ENCODE data around the gene CAPN12.

Gene CAPN12

GRCh38 chr19:38684078-38684861, 60.0 kb downstream of the CAPN12 start:
- Histone ChIP-seq H2BK120ac (ENCODE audit: insufficient read depth, low read length, poor library complexity) (peak overlapping the region; percentile 83), H2AK5ac (ENCODE audit: low read length) (peak overlapping the region; percentile 95), H4K91ac (ENCODE audit: low read depth, low read length) (peak overlapping the region; percentile 86), H3K27me3 (ENCODE audit: insufficient read depth, low read length) (no peaks in the 10 kb centered on the region), H3K14ac (ENCODE audit: low read length) (peak overlapping the region; percentile 94), H3K4me3 (ENCODE audit: low read depth, low read length) (no peak overlapping the region), H2AFZ (ENCODE audit: insufficient read depth, low read length, poor library complexity) (peak overlapping the region; percentile 71), H3K27ac (ENCODE audit: low read depth, low read length) (peak overlapping the region; percentile 100), H3K9me3 (ENCODE audit: insufficient read depth, low read depth, low read length) (no peaks in the 10 kb centered on the region), H3K79me2 (ENCODE audit: control insufficient read depth, insufficient read depth, low read length, poor library complexity) (peaks cover 41% of the 10 kb centered on the region), H3K36me3 (ENCODE audit: control insufficient read depth in 1 of 2, insufficient read depth in 2 of 2, low read length in 2 of 2) (peaks cover 9 to 11% of the 10 kb centered on the region in 2 experiments), H3K4ac (ENCODE audit: low read depth, low read length) (peak overlapping the region; percentile 51), H4K12ac (ENCODE audit: low read depth, low read length) (peak overlapping the region; percentile 84), H3K79me1 (ENCODE audit: low read length) (peaks cover 64% of the 10 kb centered on the region), H4K8ac (ENCODE audit: low read depth, low read length) (peak overlapping the region; percentile 90), H2BK5ac (ENCODE audit: low read depth, low read length, poor library complexity) (peak overlapping the region; percentile 98), H3K9ac (ENCODE audit: low read length) (peak overlapping the region; percentile 79), H3K4me1 (ENCODE audit: control insufficient read depth in 1 of 2, insufficient read depth in 2 of 2, low read length in 2 of 2) (peaks cover 55 to 63% of the 10 kb centered on the region in 2 experiments), H3K18ac (ENCODE audit: low read length) (peak overlapping the region; percentile 77), H3K4me2 (ENCODE audit: low read length) (peak overlapping the region; percentile 30), H3K23ac (ENCODE audit: low read length) (no peak overlapping the region), H2BK12ac (ENCODE audit: low read length) (peak overlapping the region; percentile 89)
- DNase-seq = peak; percentile 73 to 87
- WGBS (ENCODE audit: extremely low coverage, insufficient coverage, insufficient read length) = no CpG with 5 or more reads among the region's 7 CpGs

GRCh38 chr19:38683393-38684077, 60.7 kb downstream of the CAPN12 start:
- H3K14ac ChIP-seq (ENCODE audit: low read length) = peak overlapping the region; percentile 94
- H2BK12ac ChIP-seq (ENCODE audit: low read length) = peak overlapping the region; percentile 89
- peak overlapping the region; percentile 90 for H3K4ac ChIP-seq (ENCODE audit: low read depth, low read length)
- H2BK120ac ChIP-seq (ENCODE audit: insufficient read depth, low read length, poor library complexity) = peak overlapping the region; percentile 88
- no peak overlapping the region for H3K23ac ChIP-seq (ENCODE audit: low read length)
- peak overlapping the region; percentile 79 for H3K9ac ChIP-seq (ENCODE audit: low read length)
- peaks cover 14 to 16% of the 10 kb centered on the region in 2 experiments for H3K36me3 ChIP-seq (ENCODE audit: control insufficient read depth in 1 of 2, insufficient read depth in 2 of 2, low read length in 2 of 2)
- H4K91ac ChIP-seq (ENCODE audit: low read depth, low read length) = peak overlapping the region; percentile 86
- H3K79me2 ChIP-seq (ENCODE audit: control insufficient read depth, insufficient read depth, low read length, poor library complexity) = peaks cover 43% of the 10 kb centered on the region
- peak overlapping the region; percentile 86 for H3K18ac ChIP-seq (ENCODE audit: low read length)
- H3K4me3 ChIP-seq (ENCODE audit: low read depth, low read length) = no peak overlapping the region
- H3K9me3 ChIP-seq (ENCODE audit: insufficient read depth, low read depth, low read length) = peaks cover 2% of the 10 kb centered on the region
- H3K4me2 ChIP-seq (ENCODE audit: low read length) = peak overlapping the region; percentile 37
- peak overlapping the region; percentile 100 for H3K27ac ChIP-seq (ENCODE audit: low read depth, low read length)
- H2BK5ac ChIP-seq (ENCODE audit: low read depth, low read length, poor library complexity) = peak overlapping the region; percentile 98
- peaks cover 60% of the 10 kb centered on the region for H3K79me1 ChIP-seq (ENCODE audit: low read length)
- DNase-seq = peak; percentile 96 to 97
- H4K12ac ChIP-seq (ENCODE audit: low read depth, low read length) = peak overlapping the region; percentile 84
- peak overlapping the region; percentile 71 for H2AFZ ChIP-seq (ENCODE audit: insufficient read depth, low read length, poor library complexity)
- no CpG with 5 or more reads among the region's 10 CpGs for WGBS (ENCODE audit: extremely low coverage, insufficient coverage, insufficient read length)
- peaks cover 59 to 69% of the 10 kb centered on the region in 2 experiments for H3K4me1 ChIP-seq (ENCODE audit: control insufficient read depth in 1 of 2, insufficient read depth in 2 of 2, low read length in 2 of 2)
- H4K8ac ChIP-seq (ENCODE audit: low read depth, low read length) = peak overlapping the region; percentile 90
- H2AK5ac ChIP-seq (ENCODE audit: low read length) = peak overlapping the region; percentile 95
- no peaks in the 10 kb centered on the region for H3K27me3 ChIP-seq (ENCODE audit: insufficient read depth, low read length)

- Histone ChIP-seq H4K91ac (ENCODE audit: low read depth, low read length) (peak overlapping the region; percentile 86), H3K18ac (ENCODE audit: low read length) (peak overlapping the region; percentile 86), H3K4ac (ENCODE audit: low read depth, low read length) (peak overlapping the region; percentile 90), H3K36me3 (ENCODE audit: control insufficient read depth in 1 of 2, insufficient read depth in 2 of 2, low read length in 2 of 2) (peaks cover 14 to 18% of the 10 kb centered on the region in 2 experiments), H2AK5ac (ENCODE audit: low read length) (peak overlapping the region; percentile 93), H4K12ac (ENCODE audit: low read depth, low read length) (peak overlapping the region; percentile 45), H3K27me3 (ENCODE audit: insufficient read depth, low read length) (no peaks in the 10 kb centered on the region), H3K4me3 (ENCODE audit: low read depth, low read length) (no peak overlapping the region), H2BK12ac (ENCODE audit: low read length) (peak overlapping the region; percentile 50), H3K9ac (ENCODE audit: low read length) (no peak overlapping the region), H3K4me2 (ENCODE audit: low read length) (peak overlapping the region; percentile 37), H3K4me1 (ENCODE audit: control insufficient read depth in 1 of 2, insufficient read depth in 2 of 2, low read length in 2 of 2) (peaks cover 59 to 69% of the 10 kb centered on the region in 2 experiments), H3K79me1 (ENCODE audit: low read length) (peaks cover 60% of the 10 kb centered on the region), H4K8ac (ENCODE audit: low read depth, low read length) (peak overlapping the region; percentile 86), H3K23ac (ENCODE audit: low read length) (peak overlapping the region; percentile 43), H2AFZ (ENCODE audit: insufficient read depth, low read length, poor library complexity) (peak overlapping the region; percentile 61), H3K27ac (ENCODE audit: low read depth, low read length) (peak overlapping the region; percentile 100), H3K79me2 (ENCODE audit: control insufficient read depth, insufficient read depth, low read length, poor library complexity) (peaks cover 43% of the 10 kb centered on the region), H2BK5ac (ENCODE audit: low read depth, low read length, poor library complexity) (peak overlapping the region; percentile 97), H3K9me3 (ENCODE audit: insufficient read depth, low read depth, low read length) (peaks cover 2% of the 10 kb centered on the region), H2BK120ac (ENCODE audit: insufficient read depth, low read length, poor library complexity) (peak overlapping the region; percentile 88), H3K14ac (ENCODE audit: low read length) (peak overlapping the region; percentile 93)
- no CpG with 5 or more reads among the region's 7 CpGs for WGBS (ENCODE audit: extremely low coverage, insufficient coverage, insufficient read length)
- no peak for DNase-seq
Observed at GRCh38 chr19:38682872-38683392, 61.3 kb downstream of the CAPN12 start.

GRCh38 chr19:38682195-38682867, 61.9 kb downstream of the CAPN12 start:
- peak overlapping the region; percentile 90 for H3K4ac ChIP-seq (ENCODE audit: low read depth, low read length)
- H3K9me3 ChIP-seq (ENCODE audit: insufficient read depth, low read depth, low read length) = peaks cover 2% of the 10 kb centered on the region
- H3K18ac ChIP-seq (ENCODE audit: low read length) = peak overlapping the region; percentile 86
- peaks cover 17 to 20% of the 10 kb centered on the region in 2 experiments for H3K36me3 ChIP-seq (ENCODE audit: control insufficient read depth in 1 of 2, insufficient read depth in 2 of 2, low read length in 2 of 2)
- H3K14ac ChIP-seq (ENCODE audit: low read length) = peak overlapping the region; percentile 93
- H4K8ac ChIP-seq (ENCODE audit: low read depth, low read length) = peak overlapping the region; percentile 86
- H3K27me3 ChIP-seq (ENCODE audit: insufficient read depth, low read length) = no peaks in the 10 kb centered on the region
- H3K23ac ChIP-seq (ENCODE audit: low read length) = peak overlapping the region; percentile 43
- peak overlapping the region; percentile 43 for H2AFZ ChIP-seq (ENCODE audit: insufficient read depth, low read length, poor library complexity)
- no CpG with 5 or more reads among the region's 11 CpGs for WGBS (ENCODE audit: extremely low coverage, insufficient coverage, insufficient read length)
- no peak overlapping the region for H3K4me2 ChIP-seq (ENCODE audit: low read length)
- H4K91ac ChIP-seq (ENCODE audit: low read depth, low read length) = peak overlapping the region; percentile 86
- peak overlapping the region; percentile 88 for H2BK120ac ChIP-seq (ENCODE audit: insufficient read depth, low read length, poor library complexity)
- peak overlapping the region; percentile 93 for H2AK5ac ChIP-seq (ENCODE audit: low read length)
- peak overlapping the region; percentile 97 for H2BK5ac ChIP-seq (ENCODE audit: low read depth, low read length, poor library complexity)
- peaks cover 59 to 71% of the 10 kb centered on the region in 2 experiments for H3K4me1 ChIP-seq (ENCODE audit: control insufficient read depth in 1 of 2, insufficient read depth in 2 of 2, low read length in 2 of 2)
- peaks cover 43% of the 10 kb centered on the region for H3K79me2 ChIP-seq (ENCODE audit: control insufficient read depth, insufficient read depth, low read length, poor library complexity)
- H3K27ac ChIP-seq (ENCODE audit: low read depth, low read length) = peak overlapping the region; percentile 100
- H3K79me1 ChIP-seq (ENCODE audit: low read length) = peaks cover 59% of the 10 kb centered on the region
- H3K9ac ChIP-seq (ENCODE audit: low read length) = no peak overlapping the region
- peak overlapping the region; percentile 50 for H2BK12ac ChIP-seq (ENCODE audit: low read length)
- H4K12ac ChIP-seq (ENCODE audit: low read depth, low read length) = peak overlapping the region; percentile 19
- H3K4me3 ChIP-seq (ENCODE audit: low read depth, low read length) = no peak overlapping the region
- DNase-seq = no peak

Measured in trophoblast cell (in vitro differentiated cells and primary cell).